SHP77 (cell line): ENCODE data around the gene KNCN.

Experiments used
- DNase-seq, 2 experiments: peaks; one replicate each; lab custom pipeline; 2025; lab: John Stamatoyannopoulos, UW

Gene KNCN

DNA sequence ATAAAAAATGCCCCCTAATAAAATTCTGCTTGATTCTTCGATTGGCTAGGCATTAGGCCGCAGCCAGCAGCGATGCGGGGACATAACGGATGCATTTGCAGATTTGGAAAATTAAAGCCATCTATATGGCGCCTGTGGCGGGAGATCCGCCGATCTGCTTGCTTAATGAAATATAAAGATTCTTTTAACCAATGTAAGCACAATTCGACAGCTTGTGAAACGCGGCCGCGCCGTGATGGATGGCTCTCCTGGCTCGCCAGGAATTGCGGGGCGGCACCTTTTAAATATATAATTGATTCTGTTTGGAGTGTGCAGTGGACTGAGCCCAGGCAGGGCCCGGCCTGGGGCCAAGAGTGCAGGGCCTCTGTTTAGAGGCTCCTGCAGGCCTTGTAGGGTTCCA is 53.8 kb downstream of the KNCN start:
- DNase-seq = no peak

- no peak for DNase-seq
Measured at GRCh38 chr1:46497020-46497419, 54.4 kb downstream of the KNCN start.

- no peak for DNase-seq
Measured at GRCh38 chr1:46496505-46496904, 54.9 kb downstream of the KNCN start.

DNA sequence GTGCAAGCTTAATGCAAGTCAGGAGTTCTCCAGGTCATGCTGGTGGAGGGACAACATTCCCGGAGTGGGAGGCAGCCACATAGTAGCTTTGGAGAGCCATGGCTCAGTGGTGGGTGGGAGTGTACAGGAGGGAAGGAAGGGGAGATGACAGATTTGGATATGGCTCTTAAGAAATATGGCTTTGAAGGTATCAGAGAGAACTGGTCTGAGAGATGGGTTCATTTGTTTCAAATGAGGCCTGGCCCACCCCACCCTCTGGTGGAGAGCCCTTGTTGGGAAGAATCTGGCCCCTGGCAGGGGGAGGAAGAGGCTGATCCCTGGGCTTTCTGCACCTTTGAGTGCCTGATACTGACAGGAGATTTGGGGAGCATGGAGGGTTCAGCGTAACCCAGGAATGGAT is 55.7 kb downstream of the KNCN start:
- no peak for DNase-seq
